ENCODE data around the gene DTNB. TPM values are rescaled to one million over a fixed set of nuclear protein-coding genes. Genes with fewer than 3 reads are reported as not detected.
"Not testable (repeated sequence)": the region's sequence is repeated elsewhere in the genome, so short reads cannot be mapped to it uniquely, and the experiment has no call there.

Gene DTNB
- polyA plus RNA-seq, 1 of the 3 experiments (the other 2 are of a cell fraction): 15.3 TPM

- Histone ChIP-seq H3K9ac (no peak overlapping the region), H3K36me3 (replicated peaks in 1 of 2; ENCODE audit: control insufficient read depth in 1 of 2, insufficient read depth in 2 of 2, low read length in 1 of 2) (no peaks in the 10 kb centered on the region), H3K4me1 (ENCODE audit: control insufficient read depth in 1 of 2, insufficient read depth in 2 of 2, low read depth in 1 of 2, low read length in 1 of 2) (no peaks in the 10 kb centered on the region), H3K4me2 (no peak overlapping the region), H4K20me1 (ENCODE audit: insufficient read depth) (no peaks in the 10 kb centered on the region), H3K4me3 (ENCODE audit: low read depth in 2 of 2, low read length in 1 of 2) (no peak overlapping the region), H3K9me3 (no peaks in the 10 kb centered on the region), H3K27me3 (ENCODE audit: insufficient read depth) (no peaks in the 10 kb centered on the region), H3F3A (replicated peaks; ENCODE audit: insufficient read depth) (no peaks in the 10 kb centered on the region), H3K79me2 (ENCODE audit: insufficient read depth) (no peaks in the 10 kb centered on the region), H3K27ac (ENCODE audit: low read depth in 2 of 2, low read length in 1 of 2) (no peak overlapping the region), H2AFZ (ENCODE audit: low read depth) (no peak overlapping the region), H3K9me2 (no peaks in the 10 kb centered on the region)
- WGBS (ENCODE audit: low lambda C conversion rate): 92% methylated on average over 25 of the region's 26 CpGs
- ChIA-PET POLR2A (no interaction called here), CTCF (no interaction called here)
- TF ChIP-seq EZH2phosphoT487 (IDR thresholded peaks at IDR 0.05; ENCODE audit: borderline replicate concordance, low read depth) (no peak), NRF1 (IDR thresholded peaks at IDR 0.05; ENCODE audit: low read depth, low read length) (no peak), EP300 (IDR thresholded peaks at IDR 0.05; ENCODE audit: borderline replicate concordance in 1 of 2, low read depth in 1 of 2, low read length in 1 of 2) (no peak)
- no peak for DNase-seq
These were observed 138.9 kb downstream of the DTNB start for GRCh38 chr2:25534455-25534854.

GRCh38 chr2:25533771-25534170, 139.6 kb downstream of the DTNB start:
- DNase-seq; H3K9ac ChIP-seq; H3K27ac ChIP-seq (ENCODE audit: low read depth in 2 of 2, low read length in 1 of 2); H3K4me3 ChIP-seq (ENCODE audit: low read depth in 2 of 2, low read length in 1 of 2); POLR2A ChIA-PET; H3K4me2 ChIP-seq; H3K36me3 ChIP-seq (replicated peaks in 1 of 2; ENCODE audit: control insufficient read depth in 1 of 2, insufficient read depth in 2 of 2, low read length in 1 of 2); H3K4me1 ChIP-seq (ENCODE audit: control insufficient read depth in 1 of 2, insufficient read depth in 2 of 2, low read depth in 1 of 2, low read length in 1 of 2); H3K27me3 ChIP-seq (ENCODE audit: insufficient read depth); H3K9me2 ChIP-seq; H3K9me3 ChIP-seq; H3K79me2 ChIP-seq (ENCODE audit: insufficient read depth); H3F3A ChIP-seq (replicated peaks; ENCODE audit: insufficient read depth); CTCF ChIA-PET; H4K20me1 ChIP-seq (ENCODE audit: insufficient read depth); H2AFZ ChIP-seq (ENCODE audit: low read depth): not testable (repeated sequence)
- 99% methylated on average over 5 of the region's 5 CpGs for WGBS (ENCODE audit: low lambda C conversion rate)

GRCh38 chr2:25532521-25532920, 140.9 kb downstream of the DTNB start:
- no peak overlapping the region for H3K4me2 ChIP-seq
- H3K27ac ChIP-seq (ENCODE audit: low read depth in 2 of 2, low read length in 1 of 2): no peak overlapping the region
- no peaks in the 10 kb centered on the region for H3K79me2 ChIP-seq (ENCODE audit: insufficient read depth)
- DNase-seq: no peak
- no peak overlapping the region for H2AFZ ChIP-seq (ENCODE audit: low read depth)
- H3K9me3 ChIP-seq: no peaks in the 10 kb centered on the region
- H3K9ac ChIP-seq: no peak overlapping the region
- H3K4me1 ChIP-seq (ENCODE audit: control insufficient read depth in 1 of 2, insufficient read depth in 2 of 2, low read depth in 1 of 2, low read length in 1 of 2): peaks cover 0 to 5% of the 10 kb centered on the region in 2 experiments; a peak in 3 of 4 replicates
- ChIA-PET CTCF (interaction anchor here (0.9 kb wide), 1 partner anchor 12 kb away, joined by 3 read pairs; no protein-coding TSS in a partner anchor), POLR2A (no interaction called here)
- no peaks in the 10 kb centered on the region for H3K9me2 ChIP-seq
- H3K27me3 ChIP-seq (ENCODE audit: insufficient read depth): no peaks in the 10 kb centered on the region
- peaks cover 9% of the 10 kb centered on the region for H3F3A ChIP-seq (replicated peaks; ENCODE audit: insufficient read depth)
- H3K36me3 ChIP-seq (replicated peaks in 1 of 2; ENCODE audit: control insufficient read depth in 1 of 2, insufficient read depth in 2 of 2, low read length in 1 of 2): no peaks in the 10 kb centered on the region
- TF ChIP-seq TCF12 (IDR thresholded peaks at IDR 0.05) (no peak), SIN3A (IDR thresholded peaks at IDR 0.05; ENCODE audit: borderline replicate concordance, low read depth, low read length) (no peak)
- no peaks in the 10 kb centered on the region for H4K20me1 ChIP-seq (ENCODE audit: insufficient read depth)
- no peak overlapping the region for H3K4me3 ChIP-seq (ENCODE audit: low read depth in 2 of 2, low read length in 1 of 2)
- WGBS (ENCODE audit: low lambda C conversion rate): 90% methylated on average over 2 of the region's 2 CpGs

GRCh38 chr2:25529034-25529433, 144.3 kb downstream of the DTNB start:
- Histone ChIP-seq H3K9me2 (no peaks in the 10 kb centered on the region), H4K20me1 (ENCODE audit: insufficient read depth) (no peaks in the 10 kb centered on the region), H3K27ac (ENCODE audit: low read depth in 2 of 2, low read length in 1 of 2) (no peak overlapping the region; a peak in 1 of 4 replicates), H3K4me1 (ENCODE audit: control insufficient read depth in 1 of 2, insufficient read depth in 2 of 2, low read depth in 1 of 2, low read length in 1 of 2) (peaks cover 0 to 11% of the 10 kb centered on the region in 2 experiments; a peak in 3 of 4 replicates), H3K79me2 (ENCODE audit: insufficient read depth) (no peaks in the 10 kb centered on the region), H3K4me2 (no peak overlapping the region), H3K9me3 (no peaks in the 10 kb centered on the region), H3K27me3 (ENCODE audit: insufficient read depth) (no peaks in the 10 kb centered on the region), H3K4me3 (ENCODE audit: low read depth in 2 of 2, low read length in 1 of 2) (no peak overlapping the region), H3K9ac (no peak overlapping the region), H3K36me3 (replicated peaks in 1 of 2; ENCODE audit: control insufficient read depth in 1 of 2, insufficient read depth in 2 of 2, low read length in 1 of 2) (no peaks in the 10 kb centered on the region), H3F3A (replicated peaks; ENCODE audit: insufficient read depth) (peaks cover 15% of the 10 kb centered on the region), H2AFZ (ENCODE audit: low read depth) (no peak overlapping the region)
- ChIA-PET POLR2A (no interaction called here), CTCF (interaction anchor here (0.8 kb wide), 1 partner anchor 21 kb away, joined by 3 read pairs; no protein-coding TSS in a partner anchor)
- TF ChIP-seq TCF12 (IDR thresholded peaks at IDR 0.05): no peak
- no peak for TF ChIP-seq RFX5 (IDR thresholded peaks at IDR 0.05; ENCODE audit: low read length)
- no peak for TF ChIP-seq TAF1 (IDR thresholded peaks at IDR 0.05; ENCODE audit: borderline replicate concordance, low read depth, low read length)
- no peak for TF ChIP-seq SMC3 (IDR thresholded peaks at IDR 0.05; ENCODE audit: low read depth, low read length)
- 78% methylated on average over 3 of the region's 3 CpGs for whole genome bisulfite sequencing (ENCODE audit: low lambda C conversion rate)
- DNase-seq: no peak

Data from SK-N-SH (cell line).